ENCODE data around the gene BBX.

The BBX gene

DNA sequence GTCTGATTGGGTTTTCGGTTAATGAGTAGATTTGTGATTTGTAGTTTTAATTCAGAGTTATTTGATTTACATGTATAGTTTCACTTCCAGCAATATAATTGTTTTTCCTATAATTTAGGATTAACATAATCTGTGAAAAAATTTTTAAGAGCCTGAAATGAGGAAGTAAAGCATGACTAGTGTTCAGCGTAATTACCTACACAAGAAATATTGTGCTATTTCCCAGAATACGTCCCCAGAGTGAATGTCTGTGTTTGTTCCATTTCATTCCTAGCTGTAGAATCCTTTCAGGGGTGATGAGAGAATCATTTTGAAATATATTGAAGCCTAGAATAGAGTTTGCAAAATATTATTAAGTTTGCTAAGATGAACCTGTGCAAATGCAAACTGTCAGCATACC lies 247.1 kb downstream of the BBX start:
- DNase-seq (ENCODE audit: extremely low read depth, low read depth): no peak
- no peak for TF ChIP-seq CTCF (IDR thresholded peaks at IDR 0.05; ENCODE audit: low read depth, low read length)

DNA sequence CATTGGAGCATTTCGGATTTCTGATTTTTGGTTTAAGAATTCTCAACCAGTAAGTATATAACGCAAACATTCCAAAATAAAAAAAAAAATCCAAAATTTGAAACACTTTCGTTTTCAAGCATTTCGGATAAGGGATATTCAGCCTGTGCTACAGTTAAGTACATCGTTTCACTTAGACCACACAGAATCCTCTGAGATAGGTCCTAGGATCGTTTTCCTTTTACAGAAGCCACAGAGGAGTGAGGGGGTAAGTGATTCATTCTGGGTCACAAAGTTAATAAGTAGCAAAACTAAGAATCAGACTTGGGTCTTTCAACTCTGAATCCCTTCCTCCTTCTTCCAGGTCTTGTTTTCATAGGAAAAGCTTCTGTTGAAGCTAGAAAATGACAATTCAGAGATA lies 249.3 kb downstream of the BBX start:
- no peak for DNase-seq (ENCODE audit: extremely low read depth, low read depth)

GRCh38 chr3:107775974-107776373 lies 253.2 kb downstream of the BBX start:
- DNase-seq (ENCODE audit: extremely low read depth, low read depth): no peak
- no peak for TF ChIP-seq CTCF (IDR thresholded peaks at IDR 0.05; ENCODE audit: low read depth, low read length)

More for the DNA sequence above, 249.3 kb downstream of the BBX start:
- no peak for TF ChIP-seq CTCF (IDR thresholded peaks at IDR 0.05; ENCODE audit: low read depth, low read length)

DNA sequence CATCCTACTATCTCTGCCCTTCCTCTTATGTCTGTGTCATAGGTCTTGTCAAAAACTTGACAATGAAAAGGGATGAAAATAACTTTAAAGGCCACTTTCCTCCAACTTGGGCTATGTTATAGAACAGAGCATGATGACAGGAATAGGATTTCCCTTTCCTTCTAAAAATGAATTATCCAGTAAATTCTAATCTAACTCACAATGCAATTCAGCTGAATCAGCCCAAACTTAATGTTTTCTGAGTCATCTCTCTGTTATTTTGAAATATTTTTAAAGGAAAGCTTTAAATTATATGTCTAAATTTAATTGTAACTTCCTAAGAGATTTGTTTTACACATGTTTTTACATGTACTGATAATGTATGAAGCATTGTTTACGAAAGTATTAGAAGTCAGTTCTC lies 258.5 kb downstream of the BBX start:
- no peak for DNase-seq (ENCODE audit: extremely low read depth, low read depth)
- no peak for TF ChIP-seq CTCF (IDR thresholded peaks at IDR 0.05; ENCODE audit: low read depth, low read length)

GRCh38 chr3:107782054-107782453 lies 259.3 kb downstream of the BBX start:
- TF ChIP-seq CTCF (IDR thresholded peaks at IDR 0.05; ENCODE audit: low read depth, low read length): no peak
- DNase-seq (ENCODE audit: extremely low read depth, low read depth): no peak

DNA sequence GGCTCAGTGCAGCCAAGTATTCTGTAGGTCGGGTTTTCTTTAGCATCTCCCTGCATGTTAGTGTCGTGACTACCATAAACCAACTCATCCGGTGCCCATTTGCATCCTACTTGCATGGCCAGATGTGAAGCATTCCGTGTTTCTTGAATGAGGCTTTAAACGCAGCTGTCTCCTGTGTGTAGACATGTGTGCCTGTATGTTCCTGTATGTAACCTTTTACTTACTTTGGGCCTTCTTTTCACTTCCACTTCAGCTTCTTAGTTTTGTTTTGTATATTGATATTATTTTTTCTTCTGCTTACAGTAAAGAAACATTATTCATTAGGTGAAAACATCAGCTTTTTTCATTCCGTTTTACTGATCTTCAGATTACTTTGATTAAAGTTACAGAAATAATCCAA lies 267.9 kb downstream of the BBX start:
- no peak for TF ChIP-seq CTCF (IDR thresholded peaks at IDR 0.05; ENCODE audit: low read depth, low read length)
- no peak for DNase-seq (ENCODE audit: extremely low read depth, low read depth)

- DNase-seq (ENCODE audit: extremely low read depth, low read depth): no peak
- no peak for TF ChIP-seq CTCF (IDR thresholded peaks at IDR 0.05; ENCODE audit: low read depth, low read length)
Measured at GRCh38 chr3:107791027-107791426, 268.3 kb downstream of the BBX start.
